Skin of body (tissue), 2 donors: ENCODE measurements around the gene LGALS3. TPM values are rescaled to one million over a fixed set of nuclear protein-coding genes. Genes with fewer than 3 reads are reported as not detected.

Experiments used
- DNase-seq: peaks from one replicate; lab custom pipeline; 2025; lab: John Stamatoyannopoulos, UW
- total RNA-seq: library from RNA; depleted of rRNA; stranded (reverse); fragments of >200 nt; gene quantifications from one replicate; pipeline ENCODE4 v1.2.3, GENCODE V29; 2014

Gene LGALS3
- total RNA-seq, 1 donor from 2014 or later = 154 TPM

DNA sequence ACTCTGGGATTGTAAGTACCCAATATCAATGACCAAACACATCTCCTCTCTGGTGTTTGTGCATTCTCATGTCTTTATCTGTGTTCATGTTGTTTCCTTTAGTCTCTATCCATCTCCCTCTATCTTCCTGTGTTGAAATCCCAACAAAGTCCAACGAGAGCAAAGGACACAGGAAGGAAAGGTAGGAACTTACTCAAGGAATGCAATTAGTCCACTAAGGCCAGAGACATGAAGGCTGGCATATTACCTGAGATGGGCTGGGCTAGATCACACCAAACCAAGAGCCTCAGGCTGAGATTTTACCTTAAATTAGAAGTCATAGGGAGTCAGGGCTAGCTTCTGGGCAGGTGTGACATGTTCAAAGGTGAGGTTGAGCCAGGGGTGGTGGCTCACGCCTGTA lies 14.3 kb upstream of the LGALS3 start:
- no peak for DNase-seq

DNA sequence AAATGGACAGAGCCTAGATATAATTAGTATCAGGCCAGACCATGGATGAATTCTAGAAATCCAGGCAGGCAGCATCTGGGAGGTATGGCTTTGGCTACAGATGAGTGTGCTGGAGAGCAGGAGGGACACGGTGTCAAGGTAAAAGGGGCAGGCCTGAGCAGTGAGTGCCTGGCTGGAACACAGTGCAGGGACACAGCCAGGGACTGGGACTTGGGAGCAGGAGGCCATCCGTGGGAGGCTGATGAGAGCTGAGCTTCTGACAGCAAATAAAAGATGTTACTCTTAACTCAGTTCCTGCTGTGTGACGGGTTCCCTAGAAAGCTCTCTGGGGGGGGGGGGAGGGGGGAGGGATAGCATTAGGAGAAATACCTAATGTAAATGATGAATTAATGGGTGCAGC lies 13.6 kb upstream of the LGALS3 start:
- DNase-seq = no peak

DNA sequence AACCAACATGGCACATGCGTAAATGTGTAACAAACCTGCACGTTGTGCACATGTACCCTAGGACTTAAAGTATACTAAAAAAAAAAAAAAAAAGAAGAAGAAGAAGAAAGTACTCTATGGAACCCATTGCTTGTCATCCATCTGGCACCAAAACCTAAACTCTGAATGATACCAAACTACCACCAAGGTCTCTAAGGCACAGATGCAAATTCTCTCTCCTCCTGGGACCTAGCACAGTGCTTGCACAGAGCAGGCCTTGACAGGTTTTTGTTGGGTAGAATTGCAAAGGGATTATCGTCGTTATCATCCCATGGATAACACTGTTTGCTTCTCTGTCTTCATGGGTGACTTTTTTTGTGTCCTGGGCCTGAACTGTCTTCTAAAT lies 13.2 kb upstream of the LGALS3 start:
- DNase-seq = no peak

DNA sequence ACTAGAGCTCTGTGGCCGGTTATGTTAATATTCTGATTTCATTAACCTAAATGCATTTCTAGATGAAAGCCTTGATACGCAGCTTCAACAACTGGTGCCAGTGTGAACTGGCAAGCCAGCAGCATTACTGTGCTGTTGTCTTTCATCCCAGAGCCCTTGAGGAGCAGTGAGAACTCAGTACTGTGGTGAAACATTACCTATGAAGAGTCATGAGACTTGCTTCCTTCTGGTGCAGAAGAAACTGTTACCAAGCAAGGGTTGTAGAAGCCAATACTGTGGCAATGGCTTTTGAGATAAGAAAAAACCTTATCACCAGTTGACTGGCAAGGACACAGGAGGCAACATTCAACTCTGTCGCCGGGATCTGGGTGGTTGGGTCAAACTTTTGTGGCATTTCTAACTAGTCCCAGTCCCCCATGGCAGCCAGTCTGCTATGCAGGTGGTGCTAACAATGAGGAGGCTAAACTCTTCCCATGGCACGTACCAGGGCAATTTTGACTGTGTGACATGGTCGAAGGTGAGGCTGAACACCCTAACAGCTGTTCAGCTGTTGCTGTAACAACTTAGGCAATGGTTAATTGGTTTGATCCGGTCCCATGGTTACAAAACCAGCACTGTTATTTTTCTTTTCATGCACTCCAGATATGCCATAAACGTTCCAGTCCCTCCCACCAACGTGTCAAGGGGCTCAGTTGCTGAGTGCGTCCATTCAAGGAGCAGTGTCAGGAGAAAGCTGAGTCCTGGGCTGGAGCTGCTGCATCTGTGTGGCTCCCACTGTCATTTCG lies 12.6 kb upstream of the LGALS3 start:
- no peak for DNase-seq

DNA sequence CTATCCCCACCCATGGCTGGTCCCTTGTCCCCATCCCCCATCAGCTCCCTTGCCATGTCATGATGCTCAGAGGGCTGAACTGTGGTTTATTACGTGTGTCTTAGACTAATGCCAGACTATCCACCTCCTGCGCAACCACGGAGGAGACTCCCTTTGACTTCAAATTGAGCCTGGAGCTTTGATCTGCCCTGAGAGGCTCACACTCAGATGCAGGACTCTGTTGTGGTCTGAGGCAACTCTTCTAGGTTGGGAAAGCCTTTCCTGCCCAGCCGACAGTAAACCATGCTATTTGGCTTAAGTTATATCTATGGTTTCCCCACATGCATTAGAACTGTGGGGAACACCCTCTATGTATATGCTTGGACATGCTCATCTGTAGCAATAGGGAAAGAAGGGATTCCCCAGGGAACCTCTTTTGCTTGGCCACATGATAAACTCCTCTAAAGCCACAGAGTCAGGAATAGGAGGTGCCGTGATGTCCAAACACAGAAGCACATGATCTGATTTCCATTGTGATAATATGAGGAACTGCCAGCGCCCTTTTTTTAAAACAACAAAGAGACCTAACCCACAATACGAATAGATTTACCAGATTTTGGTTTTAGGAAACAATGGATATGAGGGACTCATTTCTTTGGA lies 11.1 kb upstream of the LGALS3 start:
- no peak for DNase-seq

DNA sequence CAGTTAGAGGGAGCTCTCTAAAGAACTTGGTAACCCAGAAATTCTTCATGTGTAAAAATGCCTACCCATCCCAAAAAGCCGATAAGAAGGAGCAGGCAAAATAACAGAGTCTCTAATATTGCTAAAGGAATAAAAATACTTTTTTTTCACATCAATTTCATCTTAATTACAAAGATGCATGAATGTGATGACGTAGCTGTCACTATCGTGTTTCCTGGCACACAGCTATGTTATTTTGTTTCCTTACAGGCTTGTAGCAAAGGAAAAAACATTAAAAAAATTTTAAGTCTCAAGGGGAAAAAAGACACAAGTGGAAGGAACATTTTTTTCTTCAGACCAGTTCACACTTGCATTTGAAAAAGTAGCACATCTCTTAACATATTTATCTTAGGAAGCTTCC lies 10.3 kb upstream of the LGALS3 start:
- DNase-seq = no peak

DNA sequence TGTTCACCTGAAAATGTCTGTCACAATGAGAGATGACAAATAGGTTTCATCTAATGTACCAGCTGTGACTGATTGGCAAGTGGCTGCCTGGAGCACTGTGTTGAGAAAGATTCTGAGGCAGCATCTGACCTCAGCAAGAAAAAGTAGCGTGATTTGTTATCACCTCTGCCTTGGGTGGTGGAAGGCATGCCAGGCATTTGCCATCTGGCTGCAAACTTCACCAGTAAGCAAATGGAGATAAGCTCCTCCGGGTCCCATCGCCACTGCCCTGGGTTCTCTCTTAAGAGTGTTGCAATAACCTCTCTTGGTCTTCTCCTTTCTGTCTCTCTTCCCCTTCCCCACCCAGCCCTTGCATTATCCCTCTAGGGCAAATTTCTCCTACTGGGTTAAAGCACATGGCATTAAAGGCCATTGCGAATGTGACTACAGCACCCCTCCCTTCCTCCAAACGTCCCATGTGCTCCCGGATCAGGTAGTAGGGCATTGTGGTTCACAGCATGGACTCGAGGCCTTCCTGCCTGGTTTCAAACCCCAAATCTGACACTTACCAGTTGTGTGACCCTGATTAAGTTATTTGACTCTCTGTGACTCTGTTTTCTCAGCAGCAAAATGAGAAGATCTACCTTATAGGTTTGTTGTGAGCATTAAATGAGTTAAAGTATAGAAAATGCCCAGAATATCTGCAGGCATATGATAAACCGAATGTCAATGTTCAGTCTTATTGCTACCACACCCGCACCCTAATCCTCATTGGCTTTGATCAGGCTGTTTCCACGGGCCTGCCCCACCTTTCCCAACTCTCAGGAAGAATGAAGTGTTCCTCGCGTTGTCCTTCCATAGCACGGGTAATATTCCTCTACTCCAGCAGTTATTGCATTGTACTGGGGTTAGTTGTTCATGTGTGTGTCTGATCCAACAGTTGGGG lies 8.2 kb upstream of the LGALS3 start:
- DNase-seq = no peak

DNA sequence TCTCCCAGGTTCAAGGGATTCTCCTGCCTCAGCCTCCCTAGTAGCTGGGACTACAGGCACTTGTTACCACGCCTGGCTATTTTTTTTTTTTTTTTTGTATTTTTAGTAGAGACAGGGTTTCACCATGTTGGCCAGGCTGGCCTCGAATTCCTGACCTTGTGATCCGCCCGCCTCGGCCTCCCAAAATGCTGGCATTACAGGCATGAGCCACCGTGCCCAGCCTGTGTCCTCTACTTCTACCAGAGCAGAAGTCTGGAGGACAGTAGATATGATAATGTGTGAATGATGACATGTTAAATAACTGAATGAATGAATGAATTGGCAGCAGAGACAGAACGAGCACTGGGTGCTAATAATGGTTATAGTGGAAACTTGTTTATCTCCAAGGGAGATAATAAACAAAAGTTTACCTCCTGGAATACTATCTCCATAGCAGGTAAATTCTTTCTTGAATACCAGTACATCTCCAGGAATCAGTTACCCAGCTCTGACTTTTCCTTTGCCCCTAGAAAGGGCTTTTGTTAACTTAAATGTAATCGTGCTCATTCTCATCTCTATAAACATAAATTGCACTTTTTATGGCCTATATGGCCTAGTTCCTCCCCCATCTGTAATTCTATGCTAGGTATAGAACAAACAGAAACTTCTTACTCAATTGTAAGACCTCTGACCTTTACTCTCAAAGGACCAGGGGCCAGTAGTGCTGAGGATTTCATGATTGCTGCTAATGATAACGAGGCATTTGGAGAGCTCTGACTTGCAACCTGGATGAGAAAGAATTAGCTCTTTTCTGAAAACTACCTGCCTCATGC lies 7.2 kb upstream of the LGALS3 start:
- DNase-seq = no peak

DNA sequence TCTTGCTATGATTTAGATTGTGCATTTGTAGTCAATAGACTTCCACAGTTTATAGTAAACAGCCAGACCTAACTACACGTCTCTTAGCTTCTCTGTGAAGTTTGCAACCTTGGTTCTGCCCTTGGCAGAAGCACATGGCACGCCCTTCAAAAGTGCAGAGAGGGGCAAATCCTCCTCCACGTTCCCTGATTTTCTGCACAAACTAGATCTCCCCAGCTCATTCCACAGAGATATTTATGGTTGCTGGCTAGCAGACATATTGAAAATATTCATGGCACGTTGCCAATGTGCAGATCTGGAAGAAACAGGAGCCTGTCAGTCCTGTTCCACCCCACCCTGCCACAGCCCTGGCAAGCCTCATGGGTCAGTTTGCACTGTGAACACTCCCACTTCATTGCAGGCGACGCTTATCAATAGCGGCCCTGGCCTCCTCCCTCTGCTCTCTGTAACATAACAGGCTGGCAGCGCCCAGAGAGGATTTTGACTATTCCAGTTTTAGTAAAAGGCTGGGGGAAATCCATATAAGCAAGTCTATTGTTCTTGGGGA lies 6.5 kb upstream of the LGALS3 start:
- DNase-seq = peak; percentile 69

DNA sequence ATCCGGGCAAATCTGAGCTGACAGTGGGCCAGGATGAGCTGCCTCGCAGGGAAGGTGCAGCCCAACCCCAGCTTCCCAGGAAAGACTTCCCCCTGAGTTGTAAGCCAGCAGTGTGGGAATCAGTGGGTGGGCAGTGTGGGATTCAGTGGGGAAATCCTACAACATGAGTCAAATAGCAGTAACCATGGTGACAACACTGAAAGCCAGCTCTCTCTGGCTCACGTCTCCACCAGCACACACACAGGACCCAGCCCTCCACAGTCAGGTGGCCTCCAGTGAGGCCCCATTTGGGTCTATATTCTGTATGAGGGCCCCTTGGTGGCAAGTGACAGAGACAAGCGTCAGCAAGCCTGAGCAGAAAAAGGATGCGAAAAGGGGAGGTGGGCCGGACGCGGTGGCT lies 6.0 kb upstream of the LGALS3 start:
- peak; percentile 84 for DNase-seq

DNA sequence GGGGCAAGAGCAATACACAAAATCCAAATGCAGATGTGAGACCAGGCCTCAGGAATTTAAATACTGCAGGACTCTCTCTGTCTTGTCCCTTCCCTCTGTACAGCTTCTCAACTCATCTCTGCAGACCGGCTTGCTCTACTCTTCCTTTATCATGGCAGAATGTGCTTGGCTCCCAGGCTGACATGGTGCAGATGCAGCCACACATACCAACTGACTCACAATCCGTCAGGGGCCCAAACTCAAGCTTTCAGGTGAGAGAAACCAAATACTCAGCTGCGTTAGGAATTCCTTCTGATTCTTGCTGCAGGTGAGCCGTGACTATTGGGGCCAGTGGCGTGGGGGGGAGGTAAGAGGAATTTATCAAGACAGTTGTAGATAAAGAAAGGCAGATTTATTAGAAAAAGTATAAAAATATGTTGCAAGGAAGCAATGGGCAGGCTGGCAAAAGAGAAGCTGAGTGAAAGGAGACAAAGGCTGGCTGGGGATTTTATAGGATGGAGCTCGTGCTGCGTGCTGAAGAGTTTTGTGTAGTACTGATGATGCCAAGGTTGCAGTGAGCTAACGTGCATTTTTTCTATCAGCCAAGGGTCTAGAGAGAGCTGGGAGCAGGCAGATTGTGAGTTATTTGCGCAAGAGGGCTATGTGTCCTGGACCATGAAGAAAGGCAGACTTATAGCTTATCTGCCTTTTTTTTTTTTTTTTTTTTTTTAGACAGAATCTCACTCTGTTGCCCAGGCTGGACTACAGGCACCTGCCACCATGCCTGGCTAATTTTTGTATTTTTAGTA lies 5.0 kb upstream of the LGALS3 start:
- DNase-seq = no peak

DNA sequence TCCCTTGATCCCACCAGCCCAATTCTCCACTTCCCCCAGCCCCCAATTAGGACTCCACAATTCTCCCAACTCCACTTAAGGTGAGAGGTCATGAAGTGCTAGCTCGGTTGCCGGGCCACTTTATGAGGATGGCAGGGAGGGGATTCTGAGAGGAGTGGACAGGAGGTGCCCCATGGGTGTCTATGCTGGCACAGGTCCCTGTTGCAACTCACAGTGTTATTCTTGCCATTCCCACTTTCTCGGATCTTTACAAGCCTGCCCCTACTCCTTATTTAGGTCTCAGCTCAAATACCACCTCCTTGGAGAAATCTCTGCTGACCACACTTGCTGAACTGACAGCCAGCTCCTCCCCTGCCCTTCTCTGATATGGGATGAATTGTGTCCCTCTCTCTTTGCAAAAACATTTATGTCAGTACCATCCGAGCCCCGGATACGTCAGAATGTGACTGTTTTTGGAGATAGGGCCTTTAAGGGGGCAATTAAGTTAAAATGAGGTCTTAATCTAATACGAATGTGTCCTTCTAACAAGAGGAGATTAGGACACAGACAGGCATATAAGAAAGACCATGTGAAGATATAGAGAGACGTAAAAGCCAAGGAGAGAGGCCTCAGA lies 4.2 kb upstream of the LGALS3 start:
- DNase-seq = no peak

DNA sequence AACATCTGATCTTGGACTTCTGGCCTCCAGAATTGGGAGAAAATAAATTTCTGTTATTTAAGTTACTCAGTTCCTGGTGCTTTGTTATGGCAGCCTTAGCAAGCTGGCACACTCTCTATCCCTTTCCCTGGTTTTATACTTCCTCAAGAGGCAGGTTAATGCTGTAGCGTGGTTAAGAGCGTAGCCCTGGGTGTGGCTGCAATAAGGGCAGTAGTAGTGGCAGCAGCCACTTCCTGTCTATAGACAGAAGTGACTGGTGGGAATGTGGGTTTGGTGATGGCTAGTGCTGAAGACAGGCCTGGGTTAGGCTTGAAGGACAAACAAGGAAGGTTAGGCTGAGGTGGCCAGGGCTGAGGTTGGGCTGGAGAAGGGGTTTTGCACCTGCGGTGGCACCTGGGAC lies 3.6 kb upstream of the LGALS3 start:
- no peak for DNase-seq

DNA sequence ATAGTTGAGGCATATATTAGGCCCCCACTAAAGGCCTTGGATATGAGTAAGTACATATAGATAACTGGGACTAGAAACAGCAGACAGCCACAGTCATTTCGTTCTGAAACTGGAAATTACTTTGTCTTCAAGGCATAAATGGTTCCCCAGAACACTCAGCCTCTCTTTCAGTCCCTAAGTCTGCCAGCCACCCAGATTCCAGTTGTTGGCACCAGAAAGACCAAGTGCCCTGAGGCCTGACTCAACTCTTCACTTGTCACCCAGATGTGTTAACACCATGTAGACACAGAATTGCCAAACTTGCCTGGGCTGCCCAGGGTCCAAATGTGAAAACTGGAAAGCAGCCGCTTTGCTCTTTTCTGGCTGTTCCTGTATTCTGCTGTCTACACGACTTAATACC lies 3.0 kb upstream of the LGALS3 start:
- DNase-seq = no peak

DNA sequence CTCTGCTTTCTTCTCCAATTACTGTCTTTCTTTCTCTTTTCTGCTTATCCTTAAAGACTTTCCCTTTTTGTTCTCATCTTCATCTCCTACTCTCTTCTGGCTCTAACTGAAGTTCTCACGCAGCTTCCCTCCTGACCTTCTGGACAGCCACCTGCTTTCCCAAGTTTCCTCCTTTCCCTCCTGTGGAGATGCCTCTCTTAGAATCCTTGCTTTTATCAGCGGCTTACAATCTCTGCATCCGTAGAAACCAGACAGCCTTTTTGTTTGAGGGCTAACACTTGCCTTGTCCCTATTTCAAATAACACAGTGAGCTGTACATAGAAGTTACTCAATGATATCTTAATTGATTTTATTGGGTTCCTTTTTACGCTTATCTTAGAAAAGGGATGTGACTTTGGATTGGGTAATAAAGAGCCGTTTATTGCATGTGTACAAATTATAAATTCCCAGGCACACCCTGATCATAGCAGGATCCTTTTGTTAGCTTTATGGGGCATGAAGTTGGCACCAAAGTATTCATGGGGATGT lies 2.1 kb upstream of the LGALS3 start:
- DNase-seq = no peak

DNA sequence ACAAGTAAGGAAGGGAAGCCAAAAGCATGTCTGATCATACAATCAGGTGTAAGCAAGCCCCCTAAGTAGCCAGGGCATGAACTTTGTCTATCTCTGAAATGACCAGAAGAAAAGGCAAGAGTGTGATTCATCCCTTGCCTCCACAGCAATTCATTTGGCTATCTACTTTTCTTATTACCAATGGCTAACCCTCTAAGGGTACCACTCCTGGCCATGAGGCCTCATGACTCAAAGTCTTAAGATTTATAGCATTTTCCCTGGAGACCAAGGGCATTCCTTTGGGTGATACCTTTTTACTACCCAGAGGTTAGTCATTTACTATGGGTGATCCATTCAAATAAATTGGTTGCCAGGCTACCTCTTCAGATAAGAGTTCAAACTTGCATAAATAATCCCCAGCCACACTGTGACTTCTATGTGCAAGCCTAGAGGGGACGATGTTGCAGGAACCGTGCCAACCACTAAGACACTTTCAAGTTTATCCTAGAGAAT lies 1.5 kb upstream of the LGALS3 start:
- no peak for DNase-seq

DNA sequence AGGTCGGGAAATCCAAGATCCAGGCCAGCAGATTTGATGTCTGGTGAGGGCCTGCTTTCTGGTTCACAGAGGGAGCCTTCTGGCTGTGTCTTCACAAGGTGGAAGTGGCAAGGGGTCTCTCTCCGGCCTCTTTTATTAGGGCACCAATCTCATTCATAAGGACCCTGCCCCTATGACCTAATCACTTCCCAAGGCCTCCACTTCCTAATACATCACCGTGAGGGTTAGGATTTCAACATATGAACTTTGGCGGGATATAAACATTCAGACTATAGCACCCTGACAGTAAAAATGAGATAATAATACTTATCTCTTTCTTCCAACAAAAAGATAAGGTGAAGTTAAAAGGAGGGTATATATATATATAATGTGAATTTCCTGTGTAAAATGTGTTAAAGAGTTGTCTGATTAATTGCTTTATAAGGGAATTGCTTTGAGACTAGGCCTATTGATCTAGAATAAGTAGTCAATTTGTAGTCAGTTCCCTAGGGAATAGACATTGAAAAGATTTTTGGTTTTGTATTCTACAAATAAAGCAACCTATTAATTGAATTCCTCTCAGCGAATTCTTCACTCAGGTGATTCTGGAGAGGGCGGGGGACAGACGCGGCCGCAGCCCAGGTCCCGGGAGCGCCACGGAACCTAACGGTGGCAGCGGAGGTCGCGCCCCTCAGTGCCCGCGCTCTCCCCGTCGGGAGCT lies 516 bp upstream of the LGALS3 start:
- DNase-seq = no peak

DNA sequence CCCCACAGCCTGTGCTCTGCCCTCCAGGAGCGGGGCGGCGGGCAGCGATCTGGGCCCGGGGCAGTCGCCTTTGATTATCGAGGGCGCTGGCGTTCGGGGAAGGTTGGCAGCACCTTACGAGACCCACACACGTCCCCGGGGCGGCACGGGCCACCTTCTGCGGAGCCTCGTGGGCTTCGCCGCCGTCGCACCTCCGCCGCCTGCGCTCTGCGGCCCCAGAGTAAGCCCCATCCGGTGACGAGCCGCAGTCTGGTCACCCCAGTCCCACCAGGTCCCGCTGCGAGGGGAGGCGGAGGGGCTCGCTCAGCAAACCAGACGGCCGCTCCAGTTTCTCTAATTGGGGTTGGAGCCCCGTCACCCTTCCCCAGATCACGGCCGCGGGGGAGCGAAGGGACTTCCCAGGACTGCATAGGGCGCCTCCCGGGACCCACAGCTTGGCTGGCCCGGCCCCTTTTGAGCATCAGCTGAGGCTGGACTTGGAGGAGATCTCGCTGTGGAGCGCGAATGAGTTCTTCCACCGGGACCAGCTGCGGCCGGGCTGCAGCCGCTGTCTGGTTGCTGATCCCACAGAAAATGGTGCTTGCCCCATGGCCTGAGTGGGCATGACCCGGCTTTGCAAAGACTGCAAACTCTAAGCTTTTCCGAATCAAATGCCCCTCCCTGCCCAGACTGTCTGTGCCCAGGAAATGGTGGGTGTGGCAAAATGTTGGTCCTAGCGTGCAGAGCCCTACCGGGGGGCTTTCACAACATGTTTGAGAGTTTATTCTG lies 560 bp downstream of the LGALS3 start:
- DNase-seq = peak; percentile 46
